SW 1271 (cell line): ENCODE results near the gene ATN1.

ENCODE experiments used
- DNase-seq, 2 experiments: peaks; one replicate each; lab custom pipeline; 2025; lab: John Stamatoyannopoulos, UW

The ATN1 gene

GRCh38 chr12:6975297-6976032 lies 47.7 kb downstream of the ATN1 start:
- DNase-seq, result no peak

- DNase-seq, result no peak
These were observed 49.9 kb downstream of the ATN1 start for GRCh38 chr12:6977653-6978052.

- DNase-seq, result no peak
These were observed 50.4 kb downstream of the ATN1 start for GRCh38 chr12:6978188-6978587.

DNA sequence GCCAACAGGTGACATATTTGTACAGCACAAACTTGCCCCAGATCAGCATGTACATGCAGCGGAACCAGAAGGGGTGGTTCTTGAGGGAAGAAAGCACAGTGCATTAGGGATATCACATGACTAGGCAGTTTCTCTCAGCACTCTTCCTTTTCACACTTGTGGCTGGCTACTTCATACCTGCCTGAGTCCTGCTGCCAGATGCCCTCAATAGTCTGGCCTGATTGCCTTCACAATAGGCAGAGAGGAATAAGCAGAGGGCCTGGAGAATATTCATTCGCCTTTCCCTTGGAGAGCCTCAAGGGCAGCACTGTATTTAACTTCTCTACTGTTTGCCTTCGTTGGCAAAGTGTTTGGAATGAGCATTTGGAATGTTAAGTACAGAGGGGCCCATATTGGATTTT lies 50.9 kb downstream of the ATN1 start:
- no peak for DNase-seq

GRCh38 chr12:6979021-6979420 lies 51.3 kb downstream of the ATN1 start:
- no peak for DNase-seq

- DNase-seq, result no peak
These were observed 51.7 kb downstream of the ATN1 start for GRCh38 chr12:6979453-6979852.

DNA sequence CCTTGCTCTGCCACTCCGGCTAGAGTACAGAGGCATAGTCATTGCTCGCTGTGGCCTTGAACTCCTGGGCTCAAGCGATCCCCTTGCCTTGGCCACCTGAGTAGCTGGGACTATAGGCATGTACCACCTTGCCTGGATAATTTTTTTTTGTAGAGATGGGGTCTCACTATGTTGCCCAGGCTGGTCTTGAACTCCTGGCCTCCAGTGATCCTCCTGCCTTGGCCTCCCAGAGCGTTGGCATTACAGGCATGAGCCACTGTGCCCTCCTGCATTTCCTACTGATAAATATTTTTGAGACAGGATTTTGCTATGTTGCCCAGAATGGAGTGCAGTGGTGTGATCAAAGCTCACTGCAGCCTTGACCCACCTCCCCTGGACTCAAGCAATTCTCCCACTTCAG lies 52.3 kb downstream of the ATN1 start:
- DNase-seq, result no peak

DNA sequence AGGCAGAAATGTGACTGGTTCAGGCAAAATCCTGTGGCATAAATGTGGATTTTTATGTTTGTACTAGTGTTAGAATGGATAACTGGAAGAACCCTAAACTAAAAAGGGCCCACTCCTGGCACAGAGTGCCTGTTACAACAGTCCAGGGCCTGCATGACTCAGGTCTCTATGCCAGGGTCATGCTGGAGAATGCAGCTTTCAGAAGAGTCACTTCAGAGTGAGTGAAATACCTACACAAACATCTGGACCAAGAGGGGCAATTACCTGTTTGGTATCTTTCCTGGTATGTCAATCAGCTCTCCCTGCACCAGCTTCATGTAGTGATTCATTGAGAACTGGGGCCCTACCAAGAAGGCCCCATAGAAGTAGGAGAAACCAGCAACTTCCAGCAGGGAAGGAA lies 53.0 kb downstream of the ATN1 start:
- DNase-seq, result no peak

DNA sequence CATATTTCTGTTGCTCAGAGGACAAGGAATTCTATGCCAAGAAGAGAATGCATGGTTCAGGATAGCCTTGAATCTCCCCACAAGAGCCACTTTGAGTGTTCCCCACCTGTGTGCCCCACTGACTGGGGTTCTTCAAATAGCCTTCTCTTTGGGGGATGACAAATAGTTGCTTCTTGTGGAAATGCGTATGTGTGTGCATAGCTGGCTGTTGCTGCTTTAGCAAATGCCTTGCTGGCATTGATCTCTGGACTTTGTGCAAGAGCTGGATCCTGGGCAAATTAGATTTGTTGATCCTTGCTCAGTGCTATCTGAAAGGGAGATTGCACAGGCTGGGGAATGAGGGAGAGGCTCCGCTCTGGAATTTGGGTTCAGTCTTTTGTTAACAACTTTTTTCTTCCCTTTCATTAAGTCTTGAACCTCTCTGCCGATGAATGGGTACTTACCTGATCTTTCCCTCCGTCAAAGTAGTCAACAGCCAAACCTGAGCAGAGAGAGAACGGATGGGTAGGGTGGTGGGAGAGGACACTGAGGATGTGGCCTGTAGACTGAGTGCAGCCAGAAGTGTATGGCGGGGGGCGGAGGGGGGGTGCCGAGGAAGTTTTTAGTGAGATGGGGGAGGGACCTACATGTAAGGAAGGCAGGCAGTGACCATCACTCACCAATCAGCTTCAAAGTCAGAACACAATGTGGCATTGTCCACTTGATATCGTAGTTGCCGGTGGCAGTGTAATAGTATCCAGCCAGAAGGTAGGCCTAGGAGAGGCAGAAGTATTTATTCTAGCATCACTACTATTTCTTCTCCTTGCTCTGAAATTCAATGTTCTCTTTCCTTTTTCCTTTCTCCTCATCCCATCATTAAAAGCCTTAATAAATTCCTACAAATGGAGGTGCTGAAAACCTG lies 53.6 kb downstream of the ATN1 start:
- DNase-seq, result no peak

DNA sequence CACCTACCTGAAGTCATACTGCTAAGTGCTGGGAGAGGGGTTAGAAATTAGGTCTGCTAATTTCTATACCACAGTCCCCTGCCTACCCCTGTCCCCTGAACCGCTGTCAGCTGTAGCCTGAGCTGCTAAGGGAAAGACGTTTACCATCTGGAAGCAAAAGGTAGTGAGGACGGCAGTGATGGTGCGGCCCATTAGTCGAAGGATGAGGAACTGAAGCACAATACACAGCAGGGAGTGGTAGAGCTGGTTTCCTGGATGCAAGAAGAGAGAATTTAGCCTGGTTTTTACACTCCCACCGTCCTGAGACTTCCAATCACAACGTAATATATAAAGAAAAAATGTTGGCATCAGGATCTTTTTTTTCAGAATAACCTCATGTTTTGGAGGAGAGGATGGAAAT lies 54.8 kb downstream of the ATN1 start:
- no peak for DNase-seq

- no peak for DNase-seq
These were observed 60.3 kb downstream of the ATN1 start for GRCh38 chr12:6987956-6988553.
